Hindlimb muscle (tissue), 1 donor: Measurements from ENCODE around the gene MFGE8. TPM values are rescaled to one million over a fixed set of nuclear protein-coding genes. Genes with fewer than 3 reads are reported as not detected.

Experiments used
- DNase-seq: peaks from one replicate; pipeline ENCODE4 v3.0.0-alpha.2; 2013
- polyA plus RNA-seq: library from polyadenylated mRNA; unstranded; fragments of 120-200 nt; gene quantifications from one replicate; pipeline ENCODE4 v1.2.1, GENCODE V29; 2013; ENCODE audit not compliant: insufficient read length

Gene MFGE8
- polyA plus RNA-seq, 1 donor = 165 TPM

DNA sequence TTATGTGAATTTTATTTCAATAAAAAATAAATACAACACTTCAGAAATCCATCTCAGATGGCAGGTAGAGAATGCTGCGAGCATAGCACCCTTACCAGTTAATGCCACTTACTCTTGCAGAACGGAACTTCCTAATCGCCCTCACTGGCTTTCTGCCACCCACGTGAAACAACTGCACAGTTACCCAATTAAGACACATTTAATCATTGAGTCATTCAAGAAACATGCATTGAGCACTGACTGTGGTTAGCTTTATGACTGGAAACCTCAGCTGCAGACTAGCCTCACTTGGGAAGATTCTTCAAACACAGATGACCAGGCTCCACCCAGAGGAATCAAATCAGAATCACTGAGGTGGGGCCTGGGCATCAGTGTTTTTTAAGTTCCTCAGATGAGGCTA is 5.6 kb upstream of the MFGE8 start:
- no peak for DNase-seq

DNA sequence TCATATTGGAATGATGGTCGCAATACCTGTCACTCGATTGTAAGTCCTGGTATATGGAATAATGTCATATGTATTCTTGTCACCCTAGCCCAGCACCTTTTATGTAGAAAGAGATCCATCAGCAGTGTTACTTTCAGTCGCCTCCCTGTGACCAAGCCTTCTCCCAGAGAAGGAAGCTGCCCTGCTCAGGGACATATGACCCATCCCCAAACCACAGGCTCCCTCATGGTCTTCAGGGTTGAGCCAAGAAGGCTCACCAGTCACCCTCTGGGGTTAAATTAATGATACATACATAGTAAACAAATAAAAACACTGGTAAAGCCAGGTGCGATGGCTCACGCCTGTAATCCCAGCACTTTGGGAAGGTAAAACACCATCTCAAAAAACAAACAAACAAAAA is 4.6 kb upstream of the MFGE8 start:
- DNase-seq = no peak

DNA sequence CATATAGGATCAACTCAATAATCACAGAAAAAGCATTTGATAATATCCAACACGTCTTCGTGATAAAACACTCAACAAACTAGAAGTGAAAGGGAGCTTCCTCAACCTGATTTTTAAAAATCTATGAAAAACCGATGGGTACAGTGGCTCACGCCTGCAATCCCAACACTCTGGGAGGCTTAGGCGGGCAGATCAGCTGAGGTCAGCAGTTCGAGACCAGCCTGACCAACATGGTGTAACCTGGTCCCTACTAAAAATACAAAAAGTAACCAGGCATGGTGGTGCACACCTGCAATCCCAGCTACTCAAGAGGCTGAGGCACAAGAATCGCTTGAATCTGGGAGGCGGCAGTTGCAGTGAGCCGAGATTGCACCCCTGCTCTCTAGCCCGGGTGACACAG is 2.2 kb upstream of the MFGE8 start:
- DNase-seq = no peak

DNA sequence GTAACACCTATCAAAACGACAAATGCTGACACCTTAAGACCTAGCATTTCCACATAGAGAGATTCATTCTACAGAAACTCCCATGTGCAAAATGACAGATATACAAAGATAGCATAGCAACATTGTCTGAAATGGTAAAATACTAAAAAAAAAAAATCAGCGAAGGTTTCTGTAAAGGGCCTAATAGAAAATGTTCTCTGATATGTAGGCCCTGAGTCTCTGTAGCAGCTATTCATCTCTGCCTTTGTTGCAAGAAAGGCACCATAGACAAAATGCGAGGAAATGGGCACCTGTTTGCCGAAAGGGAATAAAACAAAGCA is 631 bp upstream of the MFGE8 start:
- DNase-seq = no peak

DNA sequence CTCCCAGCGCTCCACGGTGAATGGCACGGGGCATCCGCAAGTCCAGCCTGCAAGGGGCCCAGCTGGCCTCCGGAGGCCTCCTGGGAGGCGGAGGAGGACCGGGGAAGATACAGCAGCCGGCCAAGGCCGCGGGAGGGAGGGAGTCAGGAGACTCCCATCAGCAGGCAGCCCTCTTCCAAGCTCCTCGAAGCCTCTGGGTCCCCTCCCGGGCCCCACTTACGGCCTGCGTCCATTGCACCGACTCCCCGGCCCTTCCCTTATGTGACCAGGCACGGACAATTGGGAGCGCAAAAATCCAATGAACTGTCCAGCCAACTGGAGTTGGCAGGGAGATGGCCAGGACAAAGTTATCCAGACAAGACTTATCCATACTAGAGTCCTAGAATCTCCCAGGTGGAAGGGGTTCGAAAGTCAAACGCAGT is 668 bp downstream of the MFGE8 start:
- DNase-seq = no peak

DNA sequence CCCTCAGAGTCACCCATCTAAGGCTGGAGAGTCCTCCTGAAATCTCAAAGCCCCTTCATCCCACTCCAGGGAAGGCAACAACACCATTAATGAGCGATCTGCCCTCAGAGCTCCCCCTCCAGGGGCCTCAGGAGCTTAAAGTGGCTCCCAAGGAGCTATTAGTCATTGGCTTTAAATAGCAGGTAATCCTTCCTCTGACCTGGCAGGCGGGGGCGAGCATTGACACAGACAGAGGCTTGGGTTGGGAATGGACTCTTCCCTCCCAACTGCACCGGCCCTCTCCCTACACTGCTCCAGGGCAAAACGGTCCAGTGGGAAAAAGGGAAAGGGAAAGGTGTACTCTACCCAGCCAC is 1.4 kb downstream of the MFGE8 start:
- DNase-seq = no peak

DNA sequence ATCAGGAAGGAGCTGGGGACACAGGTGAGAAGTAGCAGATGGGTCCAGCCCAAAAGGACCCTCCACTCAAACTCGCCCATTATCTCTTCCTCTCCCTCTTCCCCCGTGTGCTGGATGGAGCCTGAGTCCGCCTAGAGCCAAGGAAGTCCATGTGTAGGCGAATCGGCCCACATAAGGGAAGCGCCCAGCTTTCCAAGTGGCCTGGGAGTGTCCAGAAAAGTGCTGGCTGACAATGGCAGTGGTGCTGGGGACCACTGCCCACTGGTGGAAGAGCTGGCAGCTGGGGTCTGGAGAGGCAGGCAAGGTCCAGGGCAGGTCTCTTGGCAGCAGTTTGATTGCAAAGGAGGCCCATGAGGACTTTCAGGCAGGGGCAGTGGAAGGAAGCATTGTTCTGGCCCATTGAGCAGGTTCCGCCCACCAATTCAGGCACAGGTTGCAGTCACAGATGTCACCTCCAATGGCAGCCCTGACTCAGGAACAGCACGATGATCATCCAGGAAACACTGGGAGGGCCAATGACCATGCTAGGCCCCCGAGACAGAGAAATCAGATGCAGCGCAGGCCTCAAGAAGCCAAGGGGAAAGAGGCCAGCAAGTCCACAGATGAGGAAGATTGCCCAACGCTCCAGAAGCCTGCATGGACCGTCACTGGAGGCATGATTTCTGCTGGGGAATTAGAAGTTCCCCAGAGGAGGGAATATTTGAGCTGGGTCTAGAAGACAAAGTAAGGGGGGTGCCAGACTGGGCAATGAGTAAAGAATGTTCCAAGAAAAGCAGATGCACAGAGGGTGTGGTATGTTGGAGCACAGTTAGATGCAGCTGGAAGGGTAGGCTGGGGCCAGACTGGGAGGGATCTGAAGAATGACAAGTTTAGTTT is 3.0 kb downstream of the MFGE8 start:
- DNase-seq = no peak

DNA sequence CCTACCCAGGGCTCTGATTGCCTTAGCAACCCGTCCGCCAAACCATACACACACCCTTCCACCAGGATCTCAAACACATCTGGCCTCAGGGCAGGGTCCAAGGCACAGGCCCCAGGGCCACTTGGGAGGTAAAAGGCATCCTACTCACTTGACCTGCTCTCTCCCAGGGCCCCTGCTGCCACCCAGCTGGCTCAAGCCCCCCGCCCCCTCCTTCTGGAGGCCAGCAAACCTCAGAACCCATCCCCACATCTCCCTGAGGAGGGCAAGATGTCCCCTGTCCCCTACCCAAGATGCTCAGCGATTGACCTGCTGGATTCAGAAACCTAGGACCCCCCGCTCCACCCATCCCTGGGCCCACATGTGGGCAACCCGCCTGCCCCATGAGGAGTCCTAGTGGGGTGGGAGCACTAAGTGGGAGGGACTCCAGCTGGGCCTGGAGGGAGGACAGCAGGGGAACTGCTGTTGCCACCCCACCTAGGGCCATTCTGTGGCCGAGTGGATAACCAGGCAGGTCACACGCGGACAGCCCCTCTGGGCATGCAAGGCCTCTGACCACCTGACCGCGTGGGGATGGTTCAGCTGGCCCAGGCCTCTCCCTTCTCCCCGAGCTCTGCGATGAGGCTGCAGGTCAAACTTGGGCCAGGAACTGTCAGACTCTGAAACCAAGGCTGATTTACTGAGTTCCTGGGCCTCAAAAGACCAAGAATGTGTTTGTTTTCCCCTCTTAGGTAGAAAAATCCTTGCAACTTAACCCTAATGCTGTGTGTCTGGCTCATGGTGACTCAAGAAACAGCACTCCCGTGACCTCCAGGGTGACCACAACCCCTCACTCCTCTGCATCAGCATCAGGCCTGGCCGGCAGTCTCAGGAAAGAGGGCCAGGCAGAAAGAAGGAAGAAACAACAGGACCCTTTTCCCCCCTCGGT is 4.2 kb downstream of the MFGE8 start:
- no peak for DNase-seq

DNA sequence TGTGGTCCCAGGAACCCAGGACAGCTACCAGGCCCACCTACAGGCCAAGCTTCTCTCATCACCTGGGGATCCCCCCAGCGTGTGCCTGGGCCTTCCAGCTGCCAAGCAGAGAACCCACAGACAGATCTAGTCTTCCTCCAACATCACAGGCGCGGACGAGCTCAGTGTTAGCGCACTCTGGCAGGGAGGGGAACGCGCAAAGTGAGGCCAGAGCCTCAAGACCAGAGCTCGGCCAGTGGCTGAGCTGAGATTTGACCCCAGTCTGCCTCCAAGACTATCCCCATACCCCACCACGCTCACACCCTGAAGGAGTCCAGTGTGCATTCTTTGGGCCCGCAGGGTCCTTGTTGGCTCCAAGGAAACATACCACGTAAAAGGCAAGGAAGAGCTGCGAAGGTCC is 5.1 kb downstream of the MFGE8 start:
- DNase-seq = no peak

DNA sequence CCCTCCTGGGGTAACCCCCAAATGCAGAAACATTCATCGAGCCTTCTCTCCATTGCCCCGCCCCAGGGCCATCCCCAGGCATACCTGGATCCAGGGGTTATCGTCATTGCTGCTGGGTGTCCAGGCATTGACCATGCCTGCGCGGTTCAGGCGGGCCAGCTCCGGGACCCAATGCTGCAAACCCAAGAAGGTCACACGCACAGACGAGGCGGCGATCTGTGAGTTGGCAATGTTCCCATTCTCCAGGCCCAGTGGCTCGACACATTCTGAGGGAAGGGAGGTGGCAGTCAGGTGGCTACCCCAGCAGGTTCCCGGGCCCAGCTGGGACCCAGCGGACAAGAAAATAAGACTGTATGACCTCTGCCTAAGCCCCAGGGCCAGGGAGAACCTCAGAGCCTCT is 6.1 kb downstream of the MFGE8 start:
- DNase-seq = no peak

DNA sequence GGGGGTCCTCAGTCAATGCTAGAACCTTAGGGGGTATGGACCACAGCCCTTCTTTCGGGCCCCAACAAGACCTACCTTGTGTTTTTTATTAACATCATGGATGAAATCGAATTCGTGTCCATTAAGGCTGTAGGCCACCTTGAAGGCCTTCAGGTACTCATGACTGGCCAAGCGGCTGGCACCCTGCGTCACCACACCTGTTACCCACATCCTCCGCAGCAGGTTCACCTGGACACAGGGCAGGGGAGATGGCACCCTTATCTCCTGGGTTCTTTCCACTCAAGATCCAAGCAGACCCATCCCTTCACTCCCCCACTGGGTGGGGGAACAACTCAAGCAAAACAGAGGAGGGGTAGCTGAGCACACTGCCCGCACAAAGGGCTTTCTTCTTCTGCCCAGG is 6.6 kb downstream of the MFGE8 start:
- no peak for DNase-seq

DNA sequence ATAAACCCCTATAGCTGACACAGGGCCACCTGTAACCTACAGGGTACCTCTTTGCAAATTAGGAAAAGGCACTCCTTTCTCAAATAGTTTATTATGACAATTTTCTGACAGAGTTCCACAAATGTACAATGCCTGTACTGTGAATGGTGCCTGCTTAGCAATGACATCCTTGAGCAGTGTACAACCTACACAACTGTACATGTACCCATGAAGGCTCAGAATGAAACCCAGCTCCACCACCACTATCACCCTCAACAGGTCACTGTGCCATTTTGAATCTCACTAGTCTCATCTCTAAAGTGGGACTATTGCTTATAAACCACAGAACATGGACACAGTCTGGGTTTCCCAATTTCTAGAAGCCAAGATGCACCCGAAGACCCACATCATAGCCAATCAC is 7.0 kb downstream of the MFGE8 start:
- no peak for DNase-seq

DNA sequence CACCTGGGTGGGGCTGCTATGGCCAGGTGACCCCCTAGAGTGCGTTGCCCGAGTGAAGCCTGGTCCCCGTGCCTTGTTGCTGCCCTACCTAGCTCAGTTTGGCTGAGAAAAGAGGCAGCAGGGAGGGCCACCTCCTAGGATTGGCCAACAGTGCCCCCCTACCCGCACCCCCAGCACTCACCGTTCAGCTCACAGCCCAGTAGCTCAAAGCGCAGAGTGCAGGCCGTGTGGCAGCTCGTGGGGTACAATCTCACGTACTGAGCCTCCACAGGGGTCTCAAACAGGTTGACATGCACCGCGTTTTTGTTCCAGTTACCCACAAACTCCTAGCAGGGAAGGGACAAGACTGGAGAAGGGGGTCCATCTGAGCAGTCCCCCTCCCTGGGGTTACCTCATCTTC is 7.6 kb downstream of the MFGE8 start:
- no peak for DNase-seq

DNA sequence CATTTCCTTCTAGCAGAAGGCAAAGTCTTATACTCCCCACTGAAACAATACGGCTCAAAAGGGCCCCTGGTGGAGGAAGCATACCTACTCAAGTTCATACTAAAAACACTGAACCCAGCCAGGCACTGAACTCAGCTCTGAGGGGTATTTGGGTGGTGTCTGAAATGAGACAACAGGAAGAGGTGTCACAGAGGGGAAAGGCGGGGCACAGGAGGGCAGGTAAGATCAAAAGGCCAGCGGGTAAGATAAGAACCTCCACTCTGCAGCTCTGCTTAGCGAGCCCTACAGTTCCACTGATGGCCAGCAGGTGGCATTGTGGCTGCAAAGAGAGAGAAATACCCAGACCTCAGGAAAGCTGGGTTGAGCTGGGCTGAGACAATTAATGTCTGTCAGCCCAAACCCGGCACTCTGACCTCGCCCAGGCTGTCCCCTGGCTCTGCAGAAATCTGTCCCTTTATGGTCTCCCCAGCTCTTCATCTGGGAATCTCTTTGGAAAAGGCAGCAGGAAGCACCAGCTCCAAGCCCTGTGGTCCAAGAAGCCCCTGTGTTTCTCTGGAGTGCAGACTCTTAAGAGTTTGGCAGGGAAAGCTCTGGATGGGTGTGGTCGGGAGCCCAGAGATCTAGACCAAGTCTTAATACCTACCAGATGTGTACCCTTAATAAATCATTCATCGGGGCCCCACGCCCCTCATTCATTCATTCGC is 8.4 kb downstream of the MFGE8 start:
- peak; percentile 79 for DNase-seq

DNA sequence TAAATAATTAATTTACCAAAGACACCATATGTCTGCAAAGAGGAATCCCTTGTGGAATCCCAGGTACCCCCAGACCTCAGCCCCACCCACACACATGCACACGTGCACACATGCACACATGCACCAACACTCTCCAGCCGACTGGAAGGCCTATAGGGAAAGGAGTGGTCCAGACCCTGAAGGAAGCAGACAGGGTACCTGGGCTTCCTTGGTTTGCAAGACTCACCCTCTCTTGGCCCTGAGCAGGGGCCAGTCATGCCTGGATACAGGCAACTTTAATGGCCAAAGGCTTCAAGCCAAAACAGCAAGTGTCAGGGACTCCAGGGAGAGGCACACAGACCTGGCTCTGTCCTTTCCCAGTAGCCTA is 8.9 kb downstream of the MFGE8 start:
- DNase-seq = no peak

DNA sequence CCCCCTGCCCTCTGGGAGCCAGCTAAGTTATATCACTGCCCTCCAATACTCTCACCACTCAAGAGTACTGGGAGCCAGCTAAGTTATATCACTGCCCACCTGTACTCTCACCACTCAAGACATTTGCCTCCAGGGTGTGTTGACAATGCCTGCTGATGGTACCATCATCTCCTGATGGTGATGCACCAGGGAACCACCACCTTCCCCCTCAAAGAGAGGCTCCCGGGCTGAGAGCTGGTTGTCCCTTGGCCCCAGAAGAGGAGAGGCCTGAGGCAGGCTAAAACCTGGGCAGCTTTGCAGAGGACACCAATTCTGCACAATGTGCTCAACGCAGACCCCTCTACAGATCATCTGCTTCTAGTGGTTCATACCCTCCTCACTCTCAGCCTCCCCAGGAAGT is 10.3 kb downstream of the MFGE8 start:
- no peak for DNase-seq

DNA sequence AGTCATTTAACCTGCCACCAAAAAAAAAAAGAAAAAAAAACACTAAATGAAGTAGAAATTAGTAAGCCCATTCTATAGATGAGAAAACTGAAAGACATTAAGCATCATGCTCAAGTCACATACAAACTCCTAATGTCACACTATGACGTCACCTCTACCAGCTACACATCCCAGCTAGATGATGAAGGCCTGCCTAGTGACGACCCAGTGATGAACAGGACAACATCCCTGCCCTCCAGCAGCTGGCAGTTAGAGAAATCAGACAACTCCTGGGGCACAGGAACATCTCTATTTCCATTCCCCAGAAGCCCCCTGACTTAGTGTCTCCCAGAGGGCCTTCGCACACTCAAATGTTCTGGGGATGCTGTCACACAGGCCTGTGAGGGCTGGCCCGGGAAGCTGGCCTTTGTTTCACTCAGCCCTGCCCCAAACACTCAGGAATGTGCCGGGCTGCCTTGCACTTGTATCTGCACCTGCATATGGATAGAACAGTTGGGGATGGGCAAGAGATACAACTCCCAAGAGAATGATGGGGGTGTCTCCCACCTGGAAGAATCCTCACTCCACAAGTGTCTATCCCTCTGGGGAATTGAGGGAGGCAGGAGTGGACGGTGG is 10.9 kb downstream of the MFGE8 start:
- no peak for DNase-seq

DNA sequence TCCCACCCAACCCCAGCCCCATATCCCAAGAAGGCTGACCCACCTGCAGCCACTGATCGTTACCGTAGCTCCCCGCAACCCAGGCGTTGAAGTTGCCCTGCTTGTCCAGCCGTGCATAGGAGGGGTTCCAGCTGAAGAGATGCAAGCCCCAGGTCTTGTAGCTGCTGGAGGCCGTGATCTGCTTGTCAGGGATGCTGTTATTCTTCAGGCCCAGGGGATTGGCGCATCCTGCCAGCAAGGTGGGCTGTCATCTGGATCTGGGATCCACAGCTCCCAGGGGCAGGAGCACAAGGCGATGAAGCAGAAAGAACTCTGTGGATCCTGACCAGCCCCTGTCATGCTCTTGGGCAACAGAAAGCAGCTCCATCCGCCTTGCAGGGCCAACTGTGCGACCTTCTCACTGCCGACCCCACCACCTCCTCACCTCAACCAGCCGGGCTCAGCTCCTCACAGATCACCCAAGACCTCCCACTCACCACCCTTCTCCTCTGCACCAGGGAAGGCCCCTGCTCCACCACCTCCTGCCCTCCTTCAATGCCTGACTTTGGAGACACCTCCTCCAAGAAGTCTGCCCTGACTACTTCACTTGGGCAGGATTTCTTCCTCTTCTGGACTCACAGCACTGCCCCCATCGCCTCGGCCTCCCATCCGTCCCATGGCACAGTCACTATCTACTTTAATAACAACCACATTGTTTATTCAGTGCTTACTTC is 11.5 kb downstream of the MFGE8 start:
- DNase-seq = no peak

DNA sequence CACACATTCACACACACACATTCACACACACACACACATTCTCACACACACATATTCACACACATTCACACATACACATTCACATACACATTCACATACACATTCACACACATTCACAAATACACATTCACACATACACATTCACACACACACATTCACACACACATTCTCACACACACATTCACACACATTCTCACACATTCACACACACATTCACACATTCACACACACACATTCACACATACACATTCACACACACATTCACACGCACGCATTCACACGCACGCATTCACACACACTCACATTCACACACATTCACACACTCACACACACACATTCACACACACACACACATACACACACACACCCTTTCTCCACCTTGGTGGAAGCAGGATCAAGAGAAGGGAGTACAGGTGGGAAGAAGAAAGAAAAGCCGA is 12.2 kb downstream of the MFGE8 start:
- DNase-seq = no peak

DNA sequence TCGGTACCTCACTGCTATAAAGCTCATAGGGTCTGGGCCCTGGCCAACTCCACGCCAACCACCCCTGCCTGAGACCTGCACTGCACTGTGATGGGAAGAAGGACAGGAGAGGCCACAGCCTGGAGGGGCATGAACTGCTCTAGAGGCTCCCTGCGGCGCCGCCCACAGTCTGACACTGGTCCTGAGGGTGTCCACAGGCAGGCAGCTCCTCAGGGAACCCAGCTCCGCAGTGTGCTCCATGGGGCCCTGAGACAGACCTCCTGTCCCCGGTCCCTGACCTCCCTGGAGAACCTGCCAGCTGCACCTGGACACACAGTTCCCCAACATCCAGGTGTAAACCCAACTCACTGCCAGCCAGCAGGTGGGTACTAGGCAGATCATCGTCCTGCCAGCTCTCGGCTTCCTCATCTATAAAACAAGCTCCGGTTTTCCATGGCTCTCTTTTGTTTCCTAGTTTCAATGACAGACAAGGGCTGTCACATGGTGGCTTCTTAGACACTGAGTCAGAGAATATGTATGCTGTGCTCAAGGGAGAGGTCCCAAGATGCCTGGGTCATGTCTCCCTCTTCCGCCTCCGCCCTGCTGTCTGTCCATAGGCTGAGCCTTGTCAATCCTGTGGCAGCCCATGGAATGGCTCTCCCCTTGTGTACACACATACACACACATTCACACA is 12.7 kb downstream of the MFGE8 start:
- DNase-seq = no peak

DNA sequence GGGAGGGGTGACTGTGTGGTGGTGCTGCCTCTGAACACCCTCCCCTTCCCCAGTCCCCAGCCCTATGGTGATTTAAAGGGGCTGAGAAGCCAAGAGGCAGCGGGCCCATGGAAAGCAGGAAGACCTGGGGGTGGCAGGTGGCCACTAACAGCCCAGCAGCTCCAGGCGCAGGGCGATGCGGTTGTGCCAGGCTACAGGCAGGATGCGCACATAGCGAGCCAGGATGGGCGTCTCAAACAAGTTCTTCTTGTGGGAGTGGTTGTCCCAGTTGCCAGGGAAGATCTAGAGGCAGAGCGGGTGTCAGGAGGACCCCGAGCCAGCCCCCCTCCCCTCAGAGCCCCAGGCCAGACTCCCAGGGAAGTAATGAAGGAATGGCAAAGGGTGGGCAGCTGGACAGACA is 13.9 kb downstream of the MFGE8 start:
- no peak for DNase-seq

DNA sequence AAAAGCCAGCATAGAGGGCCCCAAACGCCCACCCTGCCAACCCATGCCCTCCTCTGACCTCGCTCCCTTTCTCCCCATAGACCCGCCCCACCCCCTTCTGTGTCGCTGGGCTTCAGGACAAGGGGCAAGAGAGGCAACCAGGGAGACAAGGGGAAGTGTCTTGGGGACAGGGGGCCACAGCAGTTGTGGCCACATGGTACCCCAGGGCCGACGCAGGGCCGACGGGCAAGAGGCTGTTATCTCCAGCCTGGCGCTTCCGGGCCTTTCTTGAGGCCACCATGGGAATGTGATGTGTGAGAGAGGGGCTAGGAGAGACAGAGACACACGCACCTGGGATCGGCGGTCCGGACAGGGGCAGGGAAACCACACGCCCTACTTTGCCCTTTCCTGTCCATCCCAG is 14.4 kb downstream of the MFGE8 start:
- DNase-seq = no peak
